ENCODE results near the gene MEIS1.

DNA sequence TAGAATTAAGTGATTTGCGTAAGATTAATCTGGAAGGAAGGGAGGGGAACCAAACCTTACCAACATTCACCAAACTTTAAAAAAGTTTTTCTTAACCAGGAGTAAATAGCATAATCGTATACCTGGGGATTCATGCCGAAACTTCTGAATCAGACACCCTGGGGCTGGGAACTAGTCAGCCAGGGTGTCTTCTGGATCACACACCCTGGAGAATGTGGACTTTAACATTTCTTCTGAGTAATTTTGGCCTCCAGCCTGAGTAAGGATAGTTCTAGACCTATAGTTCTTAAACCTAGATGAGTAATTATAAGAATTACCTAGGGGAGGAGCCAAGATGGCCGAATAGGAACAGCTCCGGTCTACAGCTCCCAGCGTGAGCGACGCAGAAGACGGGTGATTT, 44.1 kb upstream of the MEIS1 start:
- no peak for TF ChIP-seq POLR2AphosphoS5 (IDR thresholded peaks at IDR 0.05; ENCODE audit: low read depth, low read length)
- TF ChIP-seq, protein P1, sequence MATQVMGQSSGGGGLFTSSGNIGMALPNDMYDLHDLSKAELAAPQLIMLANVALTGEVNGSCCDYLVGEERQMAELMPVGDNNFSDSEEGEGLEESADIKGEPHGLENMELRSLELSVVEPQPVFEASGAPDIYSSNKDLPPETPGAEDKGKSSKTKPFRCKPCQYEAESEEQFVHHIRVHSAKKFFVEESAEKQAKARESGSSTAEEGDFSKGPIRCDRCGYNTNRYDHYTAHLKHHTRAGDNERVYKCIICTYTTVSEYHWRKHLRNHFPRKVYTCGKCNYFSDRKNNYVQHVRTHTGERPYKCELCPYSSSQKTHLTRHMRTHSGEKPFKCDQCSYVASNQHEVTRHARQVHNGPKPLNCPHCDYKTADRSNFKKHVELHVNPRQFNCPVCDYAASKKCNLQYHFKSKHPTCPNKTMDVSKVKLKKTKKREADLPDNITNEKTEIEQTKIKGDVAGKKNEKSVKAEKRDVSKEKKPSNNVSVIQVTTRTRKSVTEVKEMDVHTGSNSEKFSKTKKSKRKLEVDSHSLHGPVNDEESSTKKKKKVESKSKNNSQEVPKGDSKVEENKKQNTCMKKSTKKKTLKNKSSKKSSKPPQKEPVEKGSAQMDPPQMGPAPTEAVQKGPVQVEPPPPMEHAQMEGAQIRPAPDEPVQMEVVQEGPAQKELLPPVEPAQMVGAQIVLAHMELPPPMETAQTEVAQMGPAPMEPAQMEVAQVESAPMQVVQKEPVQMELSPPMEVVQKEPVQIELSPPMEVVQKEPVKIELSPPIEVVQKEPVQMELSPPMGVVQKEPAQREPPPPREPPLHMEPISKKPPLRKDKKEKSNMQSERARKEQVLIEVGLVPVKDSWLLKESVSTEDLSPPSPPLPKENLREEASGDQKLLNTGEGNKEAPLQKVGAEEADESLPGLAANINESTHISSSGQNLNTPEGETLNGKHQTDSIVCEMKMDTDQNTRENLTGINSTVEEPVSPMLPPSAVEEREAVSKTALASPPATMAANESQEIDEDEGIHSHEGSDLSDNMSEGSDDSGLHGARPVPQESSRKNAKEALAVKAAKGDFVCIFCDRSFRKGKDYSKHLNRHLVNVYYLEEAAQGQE (IDR thresholded peaks at IDR 0.05; ENCODE audit: insufficient read depth in 1 of 2, low read depth in 2 of 2, low read length in 2 of 2), result no peak

Measured in PFSK-1 (cell line).